HG02798 (cell line): ENCODE measurements around the gene SERPINB6.
"Not testable (repeated sequence)": the region's sequence is repeated elsewhere in the genome, so short reads cannot be mapped to it uniquely, and the experiment has no call there.

Experiments
- ATAC-seq: cut with Tn5 transposase; IDR thresholded peaks from one replicate; pipeline ENCODE4 v1.9.1; 2021; ENCODE audit warnings: mild to moderate bottlenecking; ENCODE audit not compliant: unreplicated experiment, poor library complexity

The SERPINB6 gene

DNA sequence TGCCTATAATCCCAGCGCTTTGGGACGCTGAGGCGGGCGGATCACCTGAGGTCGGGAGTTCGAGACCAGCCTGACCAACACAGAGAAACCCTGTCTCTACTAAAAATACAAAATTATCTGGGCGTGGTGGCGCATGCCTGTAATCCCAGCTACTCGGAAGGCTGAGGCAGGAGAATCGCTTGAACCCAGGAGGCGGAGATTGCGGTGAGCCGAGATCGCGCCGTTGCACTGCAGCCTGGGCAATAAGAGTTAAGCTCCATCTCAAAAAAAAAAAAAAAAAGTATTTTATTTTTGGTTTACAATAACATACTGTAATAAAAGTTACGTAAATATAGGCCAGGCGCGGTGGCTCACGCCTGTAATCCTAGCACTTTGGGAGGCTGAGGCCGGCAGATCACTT lies 29.3 kb downstream of the SERPINB6 start:
- ATAC-seq: not testable (repeated sequence)

DNA sequence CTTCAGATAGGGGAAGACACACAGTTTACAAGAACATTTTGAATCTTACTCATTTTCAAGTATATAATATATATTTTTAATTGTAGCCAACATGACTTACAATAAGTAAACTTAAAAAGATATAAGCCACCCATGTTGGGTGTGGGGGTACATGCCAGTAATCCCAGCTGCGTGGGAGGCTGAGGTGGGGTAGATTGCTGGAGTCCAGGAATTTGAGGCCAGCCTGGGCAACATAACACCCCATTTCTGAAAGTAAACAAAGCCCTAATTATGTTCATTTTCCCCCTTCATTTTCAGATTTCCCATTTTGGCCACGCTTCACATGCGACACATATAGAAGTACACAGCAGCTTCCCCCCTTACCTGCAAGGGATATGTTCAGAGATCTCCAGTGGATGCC lies 30.5 kb downstream of the SERPINB6 start:
- ATAC-seq: no peak

DNA sequence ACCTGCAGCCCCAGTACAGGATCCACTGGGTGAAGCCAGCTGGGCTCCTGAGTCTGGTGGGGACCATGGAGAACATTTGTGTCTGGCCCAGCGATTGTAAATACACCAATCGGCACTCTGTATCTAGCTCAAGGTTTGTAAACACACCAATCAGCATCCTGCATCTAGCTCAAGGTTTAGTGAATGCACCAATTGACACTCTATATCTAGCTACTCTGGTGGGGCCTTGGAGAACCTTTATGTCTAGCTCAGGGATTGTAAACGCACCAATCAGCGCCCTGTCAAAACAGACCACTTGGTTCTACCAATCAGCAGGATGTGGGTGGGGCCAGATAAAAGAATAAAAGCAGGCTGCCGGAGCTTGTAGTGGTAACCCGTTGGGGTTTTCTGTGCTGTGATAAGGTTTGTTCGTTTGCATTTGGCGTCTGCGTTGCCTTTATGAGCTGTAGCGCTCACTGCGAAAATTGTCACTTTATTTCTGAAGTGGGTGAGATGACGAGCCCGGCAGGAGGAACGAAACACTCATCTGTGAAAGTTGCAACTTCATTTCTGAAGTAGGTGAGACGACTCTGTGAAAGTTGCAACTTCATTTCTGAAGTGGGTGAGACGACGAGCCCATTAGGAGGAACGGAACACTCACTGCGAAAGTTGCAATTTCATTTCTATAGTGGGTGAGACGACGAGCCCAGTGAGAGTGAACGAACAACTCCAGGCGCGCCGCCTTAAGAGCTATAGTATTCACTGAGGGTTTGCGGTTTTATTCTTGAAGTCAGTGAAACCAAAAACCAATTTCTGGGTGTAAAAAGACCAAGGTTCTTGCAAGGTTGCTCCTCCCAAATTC lies 31.1 kb downstream of the SERPINB6 start:
- peak; percentile 90 for ATAC-seq

DNA sequence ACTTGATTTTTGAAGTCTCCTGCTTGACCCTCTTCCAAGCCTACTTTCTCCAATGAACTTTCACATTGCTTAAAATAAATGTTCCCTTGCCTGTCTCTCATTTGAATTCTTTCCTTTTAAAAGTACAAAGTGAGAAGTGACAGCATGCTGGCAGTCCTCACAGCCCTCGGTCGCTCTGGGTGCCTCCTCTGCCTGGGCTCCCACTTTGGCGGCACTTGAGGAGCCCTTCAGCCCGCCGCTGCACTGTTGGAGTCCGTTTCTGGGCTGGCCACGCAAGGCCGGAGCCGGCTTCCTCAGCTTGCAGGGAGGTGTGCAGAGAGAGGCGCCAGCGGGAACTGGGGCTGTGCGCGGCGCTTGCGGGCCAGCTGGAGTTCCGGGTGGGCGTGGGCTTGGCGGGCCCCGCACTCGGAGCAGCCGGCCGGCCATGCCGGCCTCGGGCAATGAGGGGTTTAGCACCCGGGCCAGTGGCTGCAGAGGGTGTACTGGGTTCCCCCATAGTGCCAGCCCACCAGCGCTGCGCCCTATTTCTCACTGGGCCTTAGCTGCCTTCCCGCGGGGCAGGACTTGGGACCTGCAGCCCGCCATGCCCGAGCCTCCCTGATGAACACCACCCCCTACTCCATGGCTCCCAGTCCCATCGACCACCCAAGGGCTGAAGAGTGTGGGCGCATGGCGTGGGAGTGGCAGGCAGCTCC lies 31.9 kb downstream of the SERPINB6 start:
- no peak for ATAC-seq

DNA sequence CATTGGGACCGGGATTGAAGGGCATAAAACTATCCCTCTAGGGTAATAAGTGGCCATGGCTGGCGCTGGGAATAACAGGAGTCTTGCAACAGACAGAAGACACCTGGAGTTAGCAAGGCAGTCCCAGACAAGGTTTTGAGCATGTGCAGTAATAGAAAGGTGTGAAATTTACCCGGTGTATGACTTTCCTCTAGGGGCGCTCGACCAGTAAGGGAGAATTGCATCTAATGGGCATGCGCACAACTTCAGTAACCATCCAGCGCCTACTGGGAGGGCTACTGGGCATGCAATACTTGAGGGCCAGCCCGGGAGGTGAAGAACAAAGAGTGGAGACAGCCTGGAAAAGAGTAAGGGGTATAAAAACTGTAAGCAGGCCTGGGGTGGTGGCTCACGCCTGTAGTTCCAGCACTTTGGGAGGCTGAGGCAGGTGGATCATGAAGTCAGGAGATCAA lies 32.7 kb downstream of the SERPINB6 start:
- ATAC-seq: no peak

DNA sequence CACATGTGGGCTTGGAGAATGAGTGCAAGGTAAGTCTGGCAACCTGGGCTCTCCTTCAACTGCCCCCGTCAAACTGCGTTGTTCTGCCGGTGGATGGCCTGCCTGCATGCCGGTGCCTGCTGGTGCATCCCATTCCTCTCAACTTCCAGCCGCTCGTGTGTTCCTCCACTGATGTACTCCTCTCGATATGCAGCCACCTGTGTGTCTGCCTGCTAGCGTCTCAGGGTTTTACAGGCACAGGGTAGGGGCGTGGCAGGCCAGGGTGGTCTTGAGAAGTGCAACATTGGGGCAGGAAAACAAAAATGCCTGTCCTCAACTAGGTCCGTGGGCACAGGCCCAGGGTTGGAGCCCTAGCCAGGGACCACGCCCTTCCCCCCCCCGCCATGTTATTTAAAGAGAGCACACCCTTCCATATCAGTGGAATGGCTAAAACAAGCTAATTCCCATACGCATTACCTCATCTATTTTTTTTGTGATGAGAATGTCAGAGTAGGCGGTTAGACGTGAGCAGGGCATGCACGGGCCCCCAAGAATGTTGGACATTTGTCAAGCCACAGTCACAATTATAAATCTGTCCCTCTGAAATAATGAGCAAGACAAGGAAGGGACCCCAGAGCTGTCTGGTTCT lies 33.2 kb downstream of the SERPINB6 start:
- ATAC-seq: no peak

DNA sequence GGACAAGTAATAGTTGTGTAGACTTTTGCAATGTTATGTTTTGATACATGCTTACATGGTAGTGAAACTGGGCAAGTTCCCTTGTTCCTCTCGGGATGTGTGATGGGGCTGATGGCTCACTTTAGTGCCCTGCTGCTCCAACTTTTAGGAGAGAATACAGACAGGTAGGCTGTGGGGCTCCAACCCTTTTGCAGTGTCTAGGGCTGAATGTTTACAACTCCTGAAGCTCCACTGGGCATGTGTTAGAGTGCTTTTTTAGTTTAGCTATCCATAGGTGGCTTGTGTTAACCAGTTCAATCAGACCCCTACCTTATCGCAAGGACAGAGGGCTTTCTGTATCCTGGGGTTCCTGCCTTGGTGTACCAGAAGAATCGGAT lies 33.8 kb downstream of the SERPINB6 start:
- ATAC-seq: no peak

DNA sequence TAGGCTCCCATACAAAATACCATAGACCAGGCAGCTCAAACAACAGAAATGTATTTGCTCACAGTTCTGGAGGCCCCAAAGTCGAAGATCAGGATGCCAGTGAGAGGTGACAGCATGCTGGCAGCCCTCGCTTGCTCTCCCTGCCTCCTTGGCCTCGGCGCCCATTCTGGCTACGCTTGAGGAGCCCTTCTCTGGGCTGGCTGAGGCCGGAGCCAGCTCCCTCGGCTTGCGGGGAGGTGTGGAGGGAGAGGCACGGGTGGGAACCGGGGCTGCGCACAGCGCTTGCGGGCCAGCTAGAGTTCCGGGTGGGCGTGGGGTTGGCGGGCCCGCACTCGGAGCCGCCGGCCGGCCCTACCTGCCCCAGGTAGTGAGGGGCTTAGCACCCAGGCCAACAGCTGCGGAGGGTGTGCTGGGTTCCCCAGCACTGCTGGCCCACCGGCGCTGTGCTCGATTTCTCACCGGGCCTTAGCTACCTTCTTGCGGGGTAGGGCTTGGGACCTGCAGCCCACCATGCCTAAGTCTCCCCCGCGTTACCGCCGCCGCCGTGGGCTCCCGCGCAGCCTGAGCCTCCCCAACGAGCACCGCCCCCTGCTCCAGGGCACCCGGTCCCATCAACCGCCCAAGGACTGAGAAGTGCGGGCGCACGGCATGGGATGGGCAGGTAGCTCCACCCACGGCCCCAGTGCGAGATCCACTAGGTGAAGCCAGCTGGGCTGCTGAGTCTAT lies 35.6 kb downstream of the SERPINB6 start:
- no peak for ATAC-seq

DNA sequence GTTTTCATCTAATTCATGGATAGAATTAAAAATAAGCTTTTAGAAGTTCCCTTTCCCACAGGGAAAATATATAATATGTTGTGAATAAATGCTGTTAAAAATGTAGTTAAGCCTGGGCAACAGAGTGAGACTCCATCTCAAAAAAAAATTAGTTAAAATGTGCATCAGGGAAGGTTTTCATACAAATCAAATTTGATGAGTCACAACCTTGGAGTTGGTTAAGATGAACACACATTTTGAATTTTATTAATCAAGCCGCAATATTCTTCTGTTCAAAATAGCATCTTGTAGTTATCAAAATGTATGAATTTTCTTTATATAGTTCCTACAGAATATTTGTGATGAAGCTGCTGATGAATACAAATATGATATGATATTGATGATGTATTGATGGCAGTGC lies 37.3 kb downstream of the SERPINB6 start:
- no peak for ATAC-seq

DNA sequence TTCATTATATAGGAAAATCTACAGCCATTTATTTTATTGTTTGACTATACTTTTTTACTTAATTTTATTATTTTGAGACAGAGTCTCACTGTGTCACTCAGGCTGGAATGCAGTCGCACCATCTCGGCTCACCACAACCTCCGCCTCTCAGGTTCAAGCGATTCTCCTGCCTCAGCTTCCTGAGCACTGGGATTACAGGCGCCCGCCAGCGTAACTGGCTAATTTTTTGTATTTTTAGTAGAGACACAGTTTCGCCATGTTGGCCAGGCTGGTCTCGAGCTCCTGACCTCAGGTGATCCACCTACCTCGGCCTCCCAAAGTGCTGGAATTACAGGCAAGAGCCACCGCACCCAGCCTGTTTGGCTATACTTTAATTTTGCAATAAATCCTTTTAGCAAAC lies 38.5 kb downstream of the SERPINB6 start:
- not testable (repeated sequence) for ATAC-seq

DNA sequence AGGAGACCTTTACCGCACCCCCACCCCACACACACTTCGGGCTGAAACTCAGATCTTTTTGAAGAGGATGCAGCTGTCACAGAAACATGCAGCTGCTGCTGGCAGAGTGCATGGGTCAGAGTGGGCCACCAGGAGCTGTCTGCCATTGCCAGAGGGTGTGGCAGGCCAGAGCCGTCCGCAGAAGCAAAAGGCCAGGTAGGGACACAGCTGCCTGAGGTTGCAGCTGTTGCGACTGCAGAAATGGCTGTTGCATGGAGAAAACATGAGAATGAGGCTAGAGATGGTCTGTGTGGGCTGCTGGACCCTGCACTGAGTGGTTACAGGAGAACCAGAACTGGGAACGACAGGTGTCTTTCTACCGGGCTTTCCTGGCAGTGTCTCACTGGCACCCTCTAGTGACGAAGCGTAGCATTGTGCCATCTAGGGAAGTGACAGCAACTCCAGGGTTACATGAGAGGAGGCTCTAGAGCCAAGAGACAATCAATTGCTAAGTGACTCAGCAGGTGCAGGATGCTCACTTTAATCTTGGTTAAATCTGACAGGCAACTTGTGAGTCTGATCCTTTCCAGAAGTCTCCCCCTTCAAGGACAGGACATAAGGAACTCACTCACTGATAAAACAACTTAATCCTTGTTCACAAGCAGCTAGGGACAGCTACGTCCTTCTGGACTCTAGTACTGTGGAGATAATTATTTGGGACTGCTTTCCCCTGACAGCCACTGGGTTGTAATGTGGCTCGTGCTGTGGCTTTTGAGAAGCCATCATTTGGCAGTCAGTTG lies 39.2 kb downstream of the SERPINB6 start:
- ATAC-seq: peak; percentile 86

DNA sequence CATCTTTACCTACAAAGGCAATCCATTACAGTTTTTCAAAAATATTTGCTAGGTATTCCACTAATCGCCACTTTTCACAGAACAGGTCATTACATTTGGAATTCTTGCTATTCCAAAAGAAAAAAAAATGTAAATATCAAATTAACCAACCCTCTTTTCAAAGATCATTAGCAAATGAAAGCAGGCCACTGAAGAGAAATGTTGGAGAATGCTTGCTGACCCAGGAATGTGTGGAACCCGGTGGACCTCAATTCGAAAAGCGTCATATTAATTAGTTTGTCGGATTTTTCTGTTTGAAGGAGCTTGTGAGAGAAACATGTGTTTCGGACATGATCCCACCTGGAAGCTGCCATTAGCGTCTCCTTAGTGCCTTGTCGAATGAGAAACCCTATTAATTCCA lies 40.3 kb downstream of the SERPINB6 start:
- no peak for ATAC-seq

DNA sequence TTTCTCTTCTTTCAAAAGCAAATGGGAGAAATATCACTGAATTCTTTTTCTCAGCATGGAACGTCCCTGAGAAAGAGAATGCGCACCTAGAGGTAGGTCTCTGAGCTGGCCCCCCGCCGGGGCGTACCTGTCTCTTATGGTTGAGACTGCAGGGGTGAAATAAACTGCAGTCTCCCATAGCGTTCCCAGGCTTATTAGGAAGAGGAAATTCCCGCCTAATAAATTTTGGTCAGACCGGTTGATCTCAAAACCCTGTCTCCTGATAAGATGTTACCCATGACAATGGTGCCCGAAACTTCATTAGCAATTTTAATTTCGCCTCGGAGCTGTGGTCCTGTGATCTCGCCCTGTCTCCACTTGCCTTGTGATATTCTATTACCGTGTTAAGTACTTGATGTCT lies 43.4 kb downstream of the SERPINB6 start:
- ATAC-seq: not testable (repeated sequence)

DNA sequence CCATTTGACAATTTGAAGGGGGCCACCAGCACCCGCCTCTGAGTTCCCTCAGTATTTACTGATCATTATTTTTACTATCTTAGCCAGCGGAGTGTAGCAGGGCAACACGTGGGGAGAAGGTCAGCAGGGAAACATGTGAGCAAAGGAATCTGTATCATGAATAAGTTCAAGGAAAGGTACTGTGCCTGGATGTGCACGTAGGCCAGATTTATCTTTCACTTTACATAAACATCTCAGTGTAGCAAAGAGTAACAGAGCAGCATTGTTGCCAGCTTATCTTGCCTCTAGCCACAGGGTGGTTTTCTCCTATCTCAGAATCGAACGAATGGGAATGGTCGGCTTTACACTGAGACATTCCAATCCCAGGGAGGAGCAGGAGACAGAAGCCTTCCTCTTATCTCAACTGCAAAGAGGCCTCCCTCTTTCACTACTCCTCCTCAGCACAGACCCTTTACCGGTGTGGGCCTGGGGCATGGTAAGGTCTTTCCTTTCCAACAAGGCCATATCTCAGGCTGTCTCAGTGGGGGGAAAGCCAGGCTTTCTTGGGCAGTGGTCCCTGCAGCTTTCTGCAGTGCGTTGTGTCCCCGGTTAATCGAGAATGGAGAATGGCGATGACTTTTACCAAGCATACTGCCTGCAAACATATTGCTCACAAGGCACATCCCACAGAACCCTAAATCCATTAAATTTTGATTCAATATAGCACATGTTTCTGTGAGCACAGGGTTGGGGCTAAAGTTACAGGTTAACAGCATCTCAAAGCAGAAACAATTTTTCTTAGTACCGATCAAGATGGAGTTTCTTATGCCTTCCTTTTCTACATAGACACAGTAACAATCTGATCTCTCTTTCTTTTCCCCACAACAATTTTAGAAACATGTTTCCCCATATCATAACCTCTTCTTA lies 45.3 kb downstream of the SERPINB6 start:
- ATAC-seq: not testable (repeated sequence)

DNA sequence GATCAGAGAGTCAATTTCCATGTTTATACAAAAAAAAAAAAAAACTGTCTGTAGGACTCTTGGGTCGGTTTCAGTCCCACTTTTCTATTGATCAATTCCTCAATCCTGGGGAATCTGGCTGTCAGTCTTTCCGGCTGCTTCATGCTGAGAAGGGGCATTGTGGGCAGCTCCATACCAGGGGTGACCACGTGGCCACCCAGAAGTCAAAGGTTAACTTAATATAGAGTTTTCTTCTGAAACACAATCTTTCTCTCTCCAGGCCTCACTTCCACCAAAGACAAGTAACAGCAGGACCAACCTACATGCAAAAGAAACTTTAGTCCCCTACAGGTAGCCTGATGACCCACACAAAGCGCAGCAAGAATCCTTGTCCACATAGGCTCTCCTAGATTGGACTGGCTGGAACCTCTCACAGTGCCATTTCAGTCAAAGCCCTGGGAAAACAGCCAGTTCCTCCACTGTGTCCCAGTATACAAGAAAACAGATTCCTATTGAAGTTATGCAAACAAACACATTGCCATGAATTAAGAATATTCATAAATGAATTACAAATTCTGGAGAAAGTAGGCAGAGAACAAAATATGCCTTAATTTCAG lies 49.7 kb downstream of the SERPINB6 start:
- no peak for ATAC-seq

DNA sequence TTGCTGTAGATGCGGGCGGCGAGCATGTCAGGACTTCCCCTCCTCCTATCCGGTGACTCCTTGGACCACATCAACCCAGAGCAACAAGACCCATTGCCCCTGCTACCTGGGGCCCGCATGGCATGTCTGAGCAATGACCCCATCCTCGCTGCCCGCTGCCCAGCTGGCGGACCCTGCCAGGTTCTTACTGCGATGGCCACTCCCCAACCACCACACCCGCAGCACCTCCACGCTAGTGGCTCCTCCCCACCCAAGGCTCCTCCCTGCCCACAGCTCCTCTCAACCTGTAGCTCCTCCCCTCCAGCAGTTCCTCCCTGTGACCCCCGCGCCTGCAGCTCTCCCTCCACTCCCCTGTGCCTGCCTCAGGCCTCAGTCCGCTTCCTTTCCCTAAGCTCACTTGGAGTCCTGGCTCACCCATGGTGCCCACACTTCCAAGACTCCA lies 50.7 kb downstream of the SERPINB6 start:
- no peak for ATAC-seq

DNA sequence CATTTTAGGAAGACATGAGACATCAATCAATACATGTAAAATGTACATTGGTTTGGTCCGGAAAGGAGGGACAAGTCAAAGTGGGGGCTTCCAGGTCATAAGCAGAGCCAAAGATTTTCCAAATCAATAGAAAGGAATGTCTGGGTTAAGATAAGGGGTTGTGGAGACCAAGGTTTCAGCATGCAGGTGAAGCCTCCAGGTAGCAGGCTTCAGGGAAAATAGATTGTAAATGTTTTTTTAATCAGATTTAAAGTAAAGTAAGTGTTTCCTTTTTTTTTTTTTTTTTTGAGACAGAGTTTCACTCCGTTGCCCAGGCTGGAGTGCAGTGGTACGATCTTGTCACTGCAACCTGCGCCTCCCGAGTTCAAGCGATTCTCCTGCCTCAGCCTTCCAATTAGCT lies 51.5 kb downstream of the SERPINB6 start:
- ATAC-seq: no peak

DNA sequence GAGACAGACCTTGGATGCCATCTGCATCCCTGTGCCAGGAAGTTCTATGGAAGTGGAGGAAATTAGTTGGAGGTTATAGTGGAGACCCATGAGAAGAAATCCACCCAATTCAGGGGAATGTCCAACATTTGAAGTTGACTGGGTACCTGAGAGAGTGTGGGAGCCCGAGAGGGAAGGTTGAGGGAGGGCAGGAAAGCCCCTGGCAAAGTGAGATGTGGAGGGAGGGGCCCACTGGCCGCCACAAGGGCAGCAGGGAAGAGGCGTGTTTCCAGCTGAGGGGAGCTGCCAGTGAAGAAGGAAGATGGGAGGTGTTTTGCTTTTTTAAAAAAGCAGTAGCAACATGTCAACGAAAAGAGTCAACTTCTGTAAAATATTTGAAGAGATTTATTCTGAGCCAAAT lies 52.0 kb downstream of the SERPINB6 start:
- no peak for ATAC-seq
